GM18858 (cell line): ENCODE data around the gene COPS3.
"Not testable (repeated sequence)": the region's sequence is repeated elsewhere in the genome, so short reads cannot be mapped to it uniquely, and the experiment has no call there.

Experiments
- ATAC-seq: cut with Tn5 transposase; IDR thresholded peaks from one replicate; pipeline ENCODE4 v1.9.1; 2021; ENCODE audit not compliant: unreplicated experiment

The COPS3 gene

DNA sequence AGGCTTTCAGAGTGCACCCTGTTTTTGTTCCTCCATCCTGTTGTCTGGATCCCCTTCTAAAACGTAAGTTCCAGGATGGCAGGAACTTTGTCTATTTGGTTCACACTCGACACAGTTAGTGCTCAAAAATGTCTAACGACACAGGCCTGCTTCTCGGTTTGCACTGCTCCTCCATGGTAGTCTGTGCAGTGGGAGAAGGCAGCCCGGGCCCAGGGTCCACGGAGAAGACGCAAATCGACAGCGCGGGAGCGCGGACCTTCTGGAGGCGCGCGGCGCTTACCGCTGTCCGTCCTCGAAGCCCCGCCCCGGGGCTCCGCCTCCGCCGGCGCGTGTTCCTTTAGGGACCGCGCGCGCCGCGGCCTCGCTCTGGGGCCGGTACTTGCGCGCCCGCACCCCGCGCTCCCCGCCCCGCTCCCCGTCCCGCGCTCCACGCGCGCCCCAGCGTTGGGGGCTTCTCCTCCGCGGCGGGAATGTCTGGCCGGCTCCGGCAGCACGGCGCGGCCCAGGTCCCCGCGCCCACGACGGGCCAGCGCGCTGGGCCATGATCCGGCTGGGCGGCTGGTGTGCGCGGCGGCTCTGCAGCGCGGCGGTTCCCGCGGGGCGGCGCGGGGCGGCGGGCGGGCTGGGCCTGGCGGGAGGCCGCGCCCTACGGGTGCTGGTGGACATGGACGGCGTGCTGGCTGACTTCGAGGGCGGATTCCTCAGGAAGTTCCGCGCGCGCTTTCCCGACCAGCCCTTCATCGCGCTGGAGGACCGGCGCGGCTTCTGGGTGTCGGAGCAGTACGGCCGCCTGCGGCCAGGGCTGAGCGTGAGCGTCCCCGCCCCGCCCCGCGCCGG is 22.2 kb upstream of the COPS3 start, which contains the start of gene NT5M:
TSS of gene NT5M (plus strand) at position 364 of the 837 bp plus-strand sequence. CDS start at position 542, 178 bp downstream.
- ATAC-seq: no peak

DNA sequence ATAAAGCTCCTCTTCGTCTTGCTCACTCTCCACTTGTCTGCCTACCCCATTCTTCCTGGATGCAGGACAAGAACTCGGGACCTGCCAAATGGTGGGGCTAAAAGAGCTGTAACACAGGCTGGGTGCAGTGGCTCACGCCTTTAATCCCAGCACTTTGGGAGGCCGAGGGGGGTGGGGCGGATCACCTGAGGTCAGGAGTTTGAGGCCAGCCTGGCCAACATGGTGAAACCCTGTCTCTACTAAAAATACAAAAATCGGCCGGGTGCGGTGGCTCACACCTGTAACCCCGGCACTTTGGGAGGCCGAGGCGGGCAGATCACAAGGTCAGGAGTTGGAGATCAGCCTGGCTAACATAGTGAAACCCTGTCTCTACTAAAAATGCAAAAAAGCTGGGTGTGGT is 20.6 kb upstream of the COPS3 start:
- ATAC-seq: not testable (repeated sequence)

- no peak for ATAC-seq
These were observed 19.9 kb upstream of the COPS3 start for GRCh38 chr17:17300624-17301568.

- ATAC-seq: no peak
These were observed 17.1 kb upstream of the COPS3 start for GRCh38 chr17:17298108-17298507.

- no peak for ATAC-seq
These were observed 16.2 kb upstream of the COPS3 start for GRCh38 chr17:17297217-17297616.

- ATAC-seq: no peak
These were observed 14.1 kb upstream of the COPS3 start for GRCh38 chr17:17295141-17295540.

DNA sequence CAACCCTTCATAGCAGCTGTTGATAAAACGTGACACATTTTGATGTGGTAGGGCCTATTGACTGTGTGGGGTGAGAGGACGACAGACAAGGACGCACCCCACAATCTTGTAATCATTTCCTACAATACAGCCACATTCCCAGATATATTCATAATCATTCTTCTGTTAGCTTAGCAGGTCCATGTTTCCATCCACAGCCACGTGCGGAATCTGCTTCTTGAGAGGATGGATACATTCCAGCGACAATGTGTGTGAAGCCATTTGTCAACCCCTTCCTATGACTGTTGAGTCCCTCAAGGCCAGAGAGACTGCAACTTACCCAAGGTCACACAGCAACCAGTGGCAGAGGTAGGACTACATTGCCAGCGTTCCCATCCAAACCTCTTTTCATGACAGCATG is 8.7 kb upstream of the COPS3 start:
- ATAC-seq: no peak

- no peak for ATAC-seq
These were observed 8.0 kb upstream of the COPS3 start for GRCh38 chr17:17289086-17289485.

GRCh38 chr17:17285951-17286350 is 4.9 kb upstream of the COPS3 start:
- no peak for ATAC-seq

DNA sequence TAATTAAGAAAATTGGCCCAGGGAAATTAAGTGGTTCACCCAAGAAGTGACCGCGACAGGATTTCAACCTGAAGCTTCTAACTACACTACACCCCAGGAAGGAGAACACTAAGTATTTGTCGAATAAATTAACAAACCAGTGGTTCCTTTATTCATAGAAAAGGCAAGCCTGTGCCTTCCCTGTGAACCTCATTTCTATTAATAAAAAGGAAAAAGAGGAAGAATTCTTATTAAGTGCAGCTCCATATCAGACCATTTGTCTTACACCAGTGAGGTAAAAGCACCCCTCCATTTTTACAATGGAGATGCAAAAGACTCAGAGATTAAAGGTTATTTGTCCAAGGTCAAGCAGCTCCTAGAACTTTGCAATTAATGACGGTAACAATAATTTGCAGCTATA is 1.7 kb downstream of the COPS3 start:
- ATAC-seq: no peak

- ATAC-seq: not testable (repeated sequence)
These were observed 3.6 kb downstream of the COPS3 start for GRCh38 chr17:17277431-17277830.

DNA sequence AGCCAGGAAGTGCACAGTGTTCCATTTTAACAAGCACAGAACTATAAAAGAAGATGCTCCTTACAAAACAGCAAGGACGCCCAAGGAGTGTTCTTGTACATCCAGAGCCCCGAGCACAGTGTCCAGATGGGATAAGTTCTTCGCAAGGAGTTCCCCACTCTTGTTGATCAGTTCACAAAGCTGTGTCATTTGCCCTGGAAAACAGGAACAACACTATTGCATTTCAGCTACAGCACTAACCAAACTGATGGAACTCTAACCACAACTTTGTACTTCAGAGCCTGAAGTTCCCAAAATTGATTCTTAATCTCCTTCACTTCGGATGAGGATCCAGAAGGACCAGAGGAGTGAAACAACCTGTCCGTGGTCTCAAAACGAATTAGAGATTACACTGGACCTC is 5.1 kb downstream of the COPS3 start:
- ATAC-seq: no peak

DNA sequence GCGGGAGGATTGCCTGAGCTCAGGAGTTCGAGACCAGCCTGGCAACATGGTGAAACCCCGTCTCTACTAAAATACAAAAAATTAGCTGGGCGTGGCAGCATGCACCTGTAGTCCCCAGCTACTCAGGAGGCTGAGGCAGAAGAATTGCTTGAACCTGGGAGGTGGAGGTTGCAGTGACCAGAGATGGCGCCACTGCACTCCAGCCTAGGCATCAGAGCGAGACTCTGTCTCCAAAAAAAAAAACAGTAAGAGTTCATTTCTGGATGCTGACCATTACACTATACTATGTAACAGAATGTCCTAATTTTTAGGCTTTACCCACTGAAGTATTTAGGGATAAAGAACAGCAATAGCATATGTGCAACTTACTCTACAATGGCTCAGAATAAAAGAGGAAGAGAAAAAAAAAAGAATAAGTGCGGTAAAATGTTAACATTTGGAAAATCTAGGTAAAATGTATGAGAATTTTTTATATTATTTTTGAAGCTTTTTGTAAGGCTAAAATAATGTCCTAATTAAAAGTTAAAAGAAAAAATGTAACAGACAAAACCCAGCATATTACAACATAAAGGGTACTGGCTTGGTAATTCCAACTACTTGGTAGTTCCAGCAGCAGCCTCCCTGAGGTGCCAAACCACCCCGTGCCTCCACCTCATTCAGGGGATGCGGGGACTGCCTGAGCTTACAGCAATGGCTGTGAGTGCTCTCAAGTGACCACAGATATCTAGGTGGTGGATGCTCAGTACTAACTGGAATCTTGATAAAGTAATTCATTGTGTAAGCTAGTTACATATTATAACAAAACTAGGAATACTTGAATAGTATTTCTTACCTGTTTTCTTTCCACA is 10.9 kb downstream of the COPS3 start:
- no peak for ATAC-seq

DNA sequence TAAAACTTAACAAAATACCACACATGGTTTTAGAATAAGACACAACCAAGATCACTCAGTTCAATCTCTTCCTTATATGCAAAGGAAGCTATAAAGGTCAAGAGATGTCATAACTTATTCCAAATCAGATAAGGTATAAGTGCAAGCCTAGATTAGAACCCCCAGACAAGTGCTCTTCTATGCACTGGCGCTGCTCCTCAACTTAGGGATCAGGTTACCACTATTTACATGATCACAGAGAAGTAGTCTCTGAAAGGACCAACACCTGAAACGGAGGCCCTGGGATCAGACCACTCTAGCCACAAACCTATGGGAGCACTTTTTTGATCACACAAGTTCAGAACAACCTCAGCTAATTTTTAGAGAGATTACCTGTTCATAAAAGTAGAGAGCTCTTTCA is 16.6 kb downstream of the COPS3 start:
- ATAC-seq: no peak

DNA sequence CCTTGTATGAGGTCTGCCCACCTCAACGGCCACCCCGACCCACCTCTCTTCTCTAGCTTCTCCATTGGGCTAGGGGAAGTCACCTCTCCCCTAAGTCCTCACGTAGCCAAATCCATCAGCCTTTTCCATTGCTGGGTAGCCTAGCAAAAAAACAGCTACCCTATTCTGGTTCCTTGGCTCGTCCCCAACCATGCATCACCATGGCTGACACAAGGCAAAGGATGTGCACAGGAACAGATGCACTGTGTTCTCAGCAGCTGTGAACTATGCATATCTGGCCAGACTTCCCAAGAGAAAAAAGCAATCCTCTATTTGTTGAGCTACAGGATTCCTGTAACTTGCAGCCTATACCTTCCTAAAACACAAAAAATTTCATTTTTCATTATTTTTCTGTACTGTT is 22.0 kb downstream of the COPS3 start:
- no peak for ATAC-seq

GRCh38 chr17:17258011-17258410 is 23.0 kb downstream of the COPS3 start:
- no peak for ATAC-seq

DNA sequence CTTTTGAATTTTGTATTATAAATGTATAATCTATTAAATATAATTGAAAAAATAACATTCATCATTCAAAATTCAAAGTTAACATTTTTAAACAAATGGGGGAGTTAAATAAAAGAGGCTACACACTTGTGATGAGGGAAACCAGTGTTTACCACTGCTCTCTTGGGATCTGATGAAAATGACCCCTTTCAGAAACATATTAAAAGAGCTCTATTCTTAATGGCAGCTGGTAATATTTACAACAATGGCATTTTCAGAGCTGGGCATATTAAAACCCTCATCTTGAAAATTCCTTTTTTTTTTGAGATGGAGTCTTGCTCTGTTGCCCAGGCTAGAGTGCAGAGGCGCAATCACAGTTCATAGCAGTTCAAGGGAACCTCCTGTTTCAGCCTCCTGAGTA is 24.7 kb downstream of the COPS3 start:
- ATAC-seq: no peak

GRCh38 chr17:17255689-17256088 is 25.4 kb downstream of the COPS3 start:
- not testable (repeated sequence) for ATAC-seq

DNA sequence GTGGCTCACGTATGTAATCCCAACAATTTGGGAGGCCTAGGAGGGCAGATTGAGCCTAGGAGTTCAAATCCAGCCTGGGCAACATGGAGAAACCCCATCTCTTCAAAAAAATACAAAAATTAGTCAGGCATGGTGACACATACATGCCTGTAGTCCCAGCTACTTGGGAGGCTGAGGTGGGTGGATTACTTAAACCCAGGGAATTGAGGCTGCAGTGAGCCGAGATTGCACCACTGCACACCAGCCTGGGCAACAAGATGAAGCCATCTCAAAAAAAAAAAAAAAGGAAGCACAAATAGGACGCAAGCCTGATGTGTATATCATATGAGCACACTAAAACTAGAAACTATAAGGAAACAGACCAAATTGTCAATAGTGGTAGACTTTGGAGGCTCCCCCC is 27.0 kb downstream of the COPS3 start:
- no peak for ATAC-seq

DNA sequence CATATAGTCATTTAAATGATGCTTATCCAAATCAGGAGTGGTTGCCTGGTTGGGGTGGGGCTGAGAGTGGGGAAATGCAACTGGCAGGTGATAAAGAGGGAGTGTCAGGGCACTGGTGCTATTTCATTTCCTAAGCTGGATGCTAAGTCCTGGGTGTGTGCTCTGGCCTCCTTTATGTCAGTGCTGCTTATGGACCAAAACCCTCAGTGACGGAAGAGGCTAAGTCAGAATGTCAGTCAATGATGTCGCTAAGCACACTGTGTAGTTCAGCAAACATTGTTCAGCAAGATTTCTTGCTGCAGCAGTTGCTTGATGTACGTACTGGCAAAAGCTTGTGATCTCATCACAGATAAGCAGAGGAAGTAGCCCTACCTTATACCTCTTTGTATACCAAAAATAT is 27.6 kb downstream of the COPS3 start:
- ATAC-seq: no peak

GRCh38 chr17:17252149-17252661 is 28.8 kb downstream of the COPS3 start:
- no peak for ATAC-seq
